HG02970 (cell line): Measurements from ENCODE around the gene GPR153.

Source experiments
- ATAC-seq: cut with Tn5 transposase; IDR thresholded peaks from one replicate; pipeline ENCODE4 v1.9.1; 2021; ENCODE audit warnings: mild to moderate bottlenecking, moderate library complexity, moderate number of reproducible peaks; ENCODE audit not compliant: unreplicated experiment, low FRiP score

Gene GPR153

DNA sequence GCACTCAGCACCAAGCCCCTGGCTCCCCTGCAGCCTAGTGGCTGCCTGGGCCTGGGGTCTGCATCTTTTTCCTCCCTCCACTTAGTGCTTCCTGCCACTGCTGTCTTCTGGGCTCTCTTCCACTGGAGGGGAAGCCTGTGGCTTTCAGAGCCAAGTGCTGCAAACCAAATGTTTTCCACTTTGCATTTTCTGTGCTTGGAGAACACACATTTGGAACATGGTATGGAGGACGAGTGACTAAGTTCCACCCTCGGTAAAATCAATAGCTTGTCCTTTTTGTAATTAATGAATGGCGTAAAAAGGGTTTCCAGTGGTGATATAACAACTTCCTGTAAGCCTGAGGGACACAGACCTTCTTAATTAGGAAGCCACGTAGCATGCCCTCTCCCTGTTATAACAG, 10.1 kb upstream of the GPR153 start:
- no peak for ATAC-seq

DNA sequence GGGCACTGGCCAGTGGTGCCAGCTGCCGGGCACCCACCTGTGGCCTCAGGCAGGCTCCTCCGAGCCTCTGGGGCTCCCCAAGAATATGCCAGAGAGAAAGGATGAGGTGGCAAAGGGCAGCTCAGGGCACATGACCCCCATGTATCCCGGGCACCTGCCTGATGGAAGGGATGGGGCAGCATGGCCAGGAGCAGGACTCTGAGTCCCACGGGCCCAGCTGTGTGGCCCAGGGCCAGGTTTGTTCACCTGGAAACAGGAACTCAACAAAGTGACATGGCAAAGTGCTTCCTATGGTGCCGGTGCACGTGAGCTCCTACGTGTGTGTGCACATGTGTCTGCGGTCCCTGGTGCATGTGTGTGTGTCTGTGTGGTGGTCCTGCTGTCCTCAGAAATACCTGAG, 9.5 kb upstream of the GPR153 start:
- no peak for ATAC-seq

DNA sequence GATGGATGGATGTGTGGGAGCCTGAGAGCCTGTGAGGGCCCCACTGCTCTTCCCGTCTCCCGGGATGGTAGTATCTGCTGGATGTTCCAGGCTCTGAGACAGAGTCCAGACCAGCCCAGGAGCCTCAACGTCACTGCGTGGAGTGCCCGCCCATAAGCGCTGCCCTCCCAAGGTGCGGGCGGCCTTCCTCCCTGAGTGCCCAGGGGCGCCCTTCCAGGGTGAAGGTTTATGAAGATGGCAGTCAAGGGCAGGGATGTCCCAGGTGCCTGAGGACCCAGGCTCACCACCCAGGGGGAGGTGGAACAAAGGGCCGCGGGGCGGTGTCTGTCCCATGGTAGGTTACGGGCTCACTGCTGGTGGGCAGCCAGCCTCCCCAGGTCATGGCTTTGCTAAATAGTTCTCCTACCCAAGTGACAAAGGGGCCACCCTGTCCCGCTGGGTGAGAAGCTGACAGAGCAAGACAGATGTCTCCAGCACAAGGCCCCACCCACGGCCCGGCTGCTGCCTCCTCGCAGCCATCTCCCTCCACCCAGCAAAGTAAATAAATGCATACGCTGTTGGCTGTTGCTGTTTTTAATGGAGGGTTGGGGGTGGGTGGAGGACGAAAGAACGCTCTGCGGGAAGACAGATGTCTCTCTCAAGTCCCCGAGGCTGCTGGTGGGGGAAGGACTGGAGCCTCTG, 9.0 kb upstream of the GPR153 start:
- no peak for ATAC-seq

DNA sequence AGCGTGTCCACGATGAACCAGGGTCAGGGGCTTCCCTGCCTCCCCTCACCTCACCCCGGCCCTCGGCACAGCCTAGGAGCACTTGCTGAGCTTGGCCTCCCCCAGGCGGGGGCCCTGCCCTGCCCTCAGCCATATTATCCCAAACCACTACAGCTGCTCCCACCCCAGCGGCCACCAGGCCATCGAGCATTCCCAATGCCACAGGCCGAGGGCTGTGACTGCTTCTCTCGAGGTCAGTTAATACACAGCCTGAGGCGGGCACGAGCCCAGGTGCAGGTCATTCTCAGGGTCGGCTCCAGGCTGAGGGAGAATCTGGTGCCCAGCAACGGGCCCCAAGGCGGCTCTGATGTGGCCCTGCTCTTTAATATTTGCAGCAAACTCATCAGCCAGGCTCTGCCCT, 8.4 kb upstream of the GPR153 start:
- no peak for ATAC-seq

DNA sequence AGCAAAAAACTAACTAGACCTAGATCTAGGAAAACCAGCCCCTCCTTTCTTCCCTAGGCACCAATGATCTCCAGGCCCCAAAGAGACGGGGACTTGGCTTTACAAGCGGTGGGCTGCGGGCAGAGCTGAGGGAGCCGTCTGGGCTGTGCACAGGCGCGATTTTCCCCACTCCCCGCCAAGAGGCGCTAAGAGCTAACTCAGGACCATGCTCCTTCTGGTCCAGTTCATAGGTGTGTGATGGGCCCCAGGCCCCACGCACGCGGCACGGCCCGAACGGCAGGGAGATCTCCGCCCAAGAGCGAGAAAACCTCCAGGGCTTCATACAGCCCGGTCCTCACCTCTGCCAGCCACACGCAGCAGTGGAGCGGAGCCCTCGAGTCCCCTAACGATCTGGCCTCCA, 7.5 kb upstream of the GPR153 start:
- ATAC-seq = no peak

DNA sequence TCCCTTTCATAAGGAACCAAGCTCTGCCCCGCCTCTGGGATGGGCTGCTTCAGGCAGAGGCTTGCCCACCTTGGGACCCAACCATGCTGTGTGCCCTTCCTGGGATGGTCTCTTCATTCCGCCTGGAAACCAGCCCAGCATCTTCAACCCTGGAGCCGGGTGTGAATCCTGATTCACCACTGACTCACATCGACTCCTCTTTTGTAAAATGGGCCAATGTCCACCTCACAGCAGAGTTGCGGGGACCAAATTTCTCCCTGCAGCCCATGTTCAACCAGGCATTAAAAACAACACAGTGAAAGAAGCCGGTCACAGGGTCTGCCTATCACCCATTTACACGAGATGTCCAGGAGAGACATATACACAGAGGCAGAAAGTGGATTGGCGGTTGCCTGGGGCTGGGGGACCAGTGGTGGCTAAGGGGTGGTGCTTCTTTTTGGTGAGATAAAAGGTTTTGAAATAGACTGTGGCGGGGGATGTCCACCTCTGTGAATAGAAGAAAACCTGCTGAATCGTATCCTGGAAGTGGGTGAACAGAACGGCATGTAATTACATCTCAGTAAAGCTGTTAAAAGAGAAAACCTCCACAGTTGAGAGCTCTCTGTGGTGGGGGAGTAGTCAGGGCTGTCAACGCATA, 6.9 kb upstream of the GPR153 start:
- no peak for ATAC-seq

DNA sequence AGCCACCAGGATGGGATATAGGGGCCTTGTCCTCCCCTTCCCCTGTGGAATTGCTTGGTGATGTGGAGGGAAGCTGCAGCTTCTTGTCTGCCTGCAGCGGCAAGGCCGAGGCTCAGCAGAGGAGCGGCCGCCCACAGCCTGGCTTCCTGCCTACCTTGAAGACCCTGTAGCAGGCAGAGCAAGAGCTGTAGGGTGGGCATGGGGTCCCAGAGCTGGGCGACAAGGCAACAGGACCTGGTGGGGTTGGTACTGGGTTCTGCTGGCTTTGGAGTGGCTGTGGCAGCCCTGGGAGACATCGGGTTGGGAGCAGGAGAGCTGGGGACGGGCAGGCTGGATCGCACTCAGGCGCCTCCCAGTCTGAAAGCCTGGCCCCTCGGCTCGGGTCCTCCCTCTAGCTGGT, 5.7 kb upstream of the GPR153 start:
- ATAC-seq = no peak

DNA sequence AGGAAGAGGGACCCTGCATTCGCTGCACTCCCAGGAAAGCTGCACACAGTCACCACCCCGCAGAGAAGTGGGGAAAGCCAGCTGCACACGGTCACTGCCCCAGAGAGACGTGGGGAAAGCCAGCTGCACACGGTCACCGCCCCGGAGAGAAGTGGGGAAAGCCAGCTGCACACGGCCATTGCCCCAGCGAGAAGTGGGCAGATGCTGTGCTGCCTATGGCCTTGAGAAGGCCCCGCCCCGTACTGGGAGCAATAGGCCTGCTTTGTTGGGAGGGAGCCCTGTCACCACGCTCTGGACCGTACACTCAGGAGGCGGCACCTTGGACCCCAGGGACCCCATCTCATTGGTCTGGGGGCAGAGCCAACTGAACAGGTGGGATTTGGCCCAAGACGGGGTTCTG, 4.3 kb upstream of the GPR153 start:
- ATAC-seq = no peak

DNA sequence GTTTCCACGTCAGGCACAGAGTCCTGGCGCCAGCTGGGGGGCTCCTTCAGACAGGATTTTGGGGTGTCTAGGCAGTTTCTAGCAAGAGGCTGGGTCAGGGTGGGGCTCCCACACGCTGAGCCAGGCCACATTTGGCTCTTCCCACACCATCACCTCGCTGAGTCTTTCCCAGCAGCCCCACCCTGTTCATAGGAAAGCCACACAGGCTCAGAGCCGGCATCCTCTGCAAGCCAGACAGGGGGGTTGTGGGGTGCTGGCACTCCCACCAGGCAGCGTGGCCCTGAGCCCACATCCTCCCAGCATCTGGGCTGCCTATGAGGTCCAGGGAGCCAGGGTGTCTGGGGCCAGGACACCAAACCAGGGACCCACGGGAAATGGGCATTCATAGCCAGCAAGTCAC, 2.8 kb upstream of the GPR153 start:
- no peak for ATAC-seq

DNA sequence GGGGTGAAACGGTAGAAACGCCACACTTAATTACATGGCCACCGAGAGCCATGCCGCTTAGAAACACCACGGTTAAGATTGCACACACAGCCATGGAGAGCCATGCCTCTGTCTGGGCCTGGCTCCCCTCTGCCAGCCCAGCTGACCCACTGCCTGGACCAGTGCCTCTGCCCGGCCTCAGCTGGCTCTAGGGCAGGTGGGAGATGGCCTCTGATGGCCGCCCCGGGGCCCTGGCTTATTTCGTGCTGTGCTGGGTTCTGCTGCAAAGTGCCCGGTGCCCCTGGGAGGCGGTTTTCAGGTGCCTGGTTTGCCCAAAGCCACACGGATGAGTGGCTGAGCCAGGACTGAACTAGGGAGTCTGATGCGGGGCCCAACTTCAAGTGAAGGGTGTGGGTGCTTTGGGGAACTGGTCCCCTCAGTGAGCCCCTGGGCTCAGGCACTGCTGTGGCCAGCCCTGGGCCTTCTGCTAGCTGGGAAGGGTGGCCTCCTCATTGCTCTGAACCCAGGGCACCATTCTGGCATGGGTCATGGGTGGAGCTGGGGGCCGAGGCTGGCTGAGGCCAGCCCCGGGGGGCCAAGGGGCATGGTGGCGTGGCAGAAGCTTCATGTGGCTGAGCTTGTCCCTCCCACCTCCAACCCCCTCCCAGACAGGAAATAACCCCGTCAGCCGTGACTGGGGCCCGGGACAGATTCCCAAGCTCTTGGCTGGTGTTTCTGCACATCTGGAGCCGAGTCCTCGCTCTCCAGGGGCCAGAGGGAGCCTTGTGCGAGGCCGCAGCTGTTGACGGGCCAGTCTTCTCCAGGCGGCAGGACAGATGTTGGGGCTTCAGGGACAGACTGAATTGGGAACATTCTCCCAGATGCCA, 1.9 kb upstream of the GPR153 start:
- ATAC-seq = no peak

DNA sequence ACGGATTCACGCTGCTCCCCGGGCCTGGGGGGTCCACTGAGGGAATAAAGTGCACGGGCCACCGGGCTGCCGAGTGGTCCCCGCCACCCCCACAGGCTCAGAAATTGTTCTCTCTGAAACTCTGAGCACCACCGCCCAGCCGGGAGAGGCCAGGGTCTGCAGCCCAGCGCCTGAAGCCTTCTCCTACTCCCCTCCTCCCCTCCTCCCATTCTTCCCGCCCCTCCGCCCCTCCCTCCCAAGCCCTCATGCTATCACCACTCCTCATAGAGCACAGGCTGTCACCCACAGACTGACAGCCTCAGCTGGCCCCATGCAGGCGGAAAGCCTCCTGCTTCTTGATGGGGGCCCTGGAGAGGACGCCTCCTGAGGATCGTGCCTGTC, 707 bp upstream of the GPR153 start:
- ATAC-seq = no peak

DNA sequence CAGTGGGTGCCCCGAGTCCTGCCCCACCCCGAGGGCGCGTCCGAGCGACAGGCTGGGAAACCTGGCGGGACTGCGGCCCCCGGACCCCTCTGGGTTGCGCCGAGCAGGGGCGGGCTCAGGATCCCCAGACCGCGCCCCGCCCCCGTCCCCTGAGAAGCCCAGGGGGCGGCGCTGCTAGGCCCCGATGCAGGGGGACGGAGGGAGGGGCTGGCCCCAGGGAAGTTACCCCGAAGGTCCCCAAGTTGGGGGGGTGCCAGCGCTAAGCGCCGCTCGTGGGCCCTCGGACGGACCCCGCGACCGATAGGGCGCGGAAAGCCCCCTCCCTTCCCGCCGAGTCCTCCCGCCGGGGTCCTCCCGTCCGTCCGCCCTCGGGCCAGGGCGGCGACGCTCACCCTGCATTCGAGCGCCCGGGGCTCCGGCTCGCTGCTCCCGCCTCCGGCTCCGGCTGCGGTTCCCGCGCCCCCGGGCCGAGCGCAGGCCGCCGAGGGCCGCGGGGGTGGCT, 414 bp downstream of the GPR153 start:
- ATAC-seq = no peak

DNA sequence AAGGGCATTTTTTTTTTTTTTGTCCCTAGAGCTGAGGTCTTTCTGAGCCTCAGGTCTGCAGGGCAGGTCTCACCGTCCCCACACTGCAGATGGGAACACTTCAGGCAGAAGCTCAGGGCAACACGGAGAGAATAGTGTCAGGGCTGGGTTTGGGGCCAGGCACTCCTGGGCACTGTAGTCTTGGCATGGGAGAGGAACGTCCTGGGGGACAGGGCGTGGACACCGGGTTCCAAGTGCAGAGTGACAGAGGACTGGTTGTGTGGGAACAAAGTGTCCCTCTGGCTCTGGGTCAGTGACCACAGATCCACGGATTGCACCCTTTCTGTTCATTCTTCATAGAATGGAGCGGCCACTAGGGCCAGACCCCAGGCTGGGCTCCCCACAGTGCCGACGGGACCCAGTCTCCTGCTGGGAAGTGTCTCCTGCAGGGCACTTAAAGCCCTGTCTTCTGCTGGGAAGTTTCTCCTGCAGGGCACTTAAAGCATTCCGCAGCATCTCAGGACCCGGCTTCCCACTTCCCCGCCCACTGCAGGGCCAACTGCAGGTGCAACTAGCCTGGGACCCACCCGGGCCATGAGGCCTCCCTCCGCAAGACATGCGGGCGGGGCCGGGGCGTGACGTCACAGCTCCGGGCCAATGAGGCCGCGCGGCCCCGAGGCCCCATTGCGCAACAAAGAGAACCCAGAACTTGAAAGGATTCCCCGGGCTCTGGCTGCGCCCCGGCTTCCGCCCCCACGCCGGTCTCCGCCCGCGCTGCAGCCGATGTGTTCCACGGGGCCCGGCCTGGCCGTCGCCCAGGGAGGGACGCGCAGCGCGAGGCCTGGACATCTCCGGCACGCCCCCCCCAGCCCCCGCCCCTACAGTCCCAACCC, 1.2 kb downstream of the GPR153 start:
- no peak for ATAC-seq

DNA sequence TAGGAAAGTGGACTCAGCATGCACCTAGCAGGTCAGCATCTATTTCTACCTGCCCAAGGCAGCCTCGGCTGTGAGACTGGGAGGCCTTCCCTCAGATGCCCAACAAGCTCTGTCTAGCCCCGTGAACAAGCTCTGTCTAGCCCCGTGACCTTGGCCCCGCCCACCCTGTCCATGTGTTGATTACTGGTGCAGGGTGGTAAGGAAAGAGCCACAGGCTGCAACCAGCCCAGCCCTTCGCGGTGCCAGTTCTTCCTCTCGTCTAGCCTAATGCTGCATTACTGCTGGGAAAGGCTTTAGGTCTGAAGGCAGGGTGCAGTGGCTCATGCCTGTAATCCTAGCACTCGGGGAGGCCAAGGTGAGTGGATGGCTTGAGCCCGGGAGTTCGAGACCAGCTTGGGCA, 2.2 kb downstream of the GPR153 start:
- no peak for ATAC-seq

DNA sequence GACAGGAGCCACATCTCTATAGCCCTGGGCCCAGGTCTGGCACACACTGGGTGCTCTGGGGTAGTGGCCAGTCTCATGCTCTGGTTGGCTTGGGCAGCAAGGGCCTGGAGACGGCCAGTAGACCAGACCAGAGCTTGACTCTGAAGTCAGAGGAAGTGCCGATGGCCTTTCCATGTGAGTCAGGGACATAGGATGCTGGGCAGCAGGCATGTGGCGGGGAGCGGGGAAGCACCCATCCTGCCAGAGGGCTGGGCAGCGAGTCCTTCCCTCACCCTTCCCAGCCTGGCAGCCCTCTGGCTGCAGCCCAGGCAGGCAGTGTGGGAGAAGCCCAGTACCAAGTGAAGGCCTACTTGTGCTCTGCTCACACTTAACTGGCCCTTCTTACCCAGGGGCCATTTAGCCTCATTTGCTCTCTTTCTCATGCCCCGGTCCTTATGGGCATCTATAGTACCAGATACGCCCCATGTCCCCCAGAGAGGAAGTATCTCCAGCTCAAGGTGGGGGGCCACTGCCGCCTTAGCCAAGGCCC, 3.3 kb downstream of the GPR153 start:
- no peak for ATAC-seq

DNA sequence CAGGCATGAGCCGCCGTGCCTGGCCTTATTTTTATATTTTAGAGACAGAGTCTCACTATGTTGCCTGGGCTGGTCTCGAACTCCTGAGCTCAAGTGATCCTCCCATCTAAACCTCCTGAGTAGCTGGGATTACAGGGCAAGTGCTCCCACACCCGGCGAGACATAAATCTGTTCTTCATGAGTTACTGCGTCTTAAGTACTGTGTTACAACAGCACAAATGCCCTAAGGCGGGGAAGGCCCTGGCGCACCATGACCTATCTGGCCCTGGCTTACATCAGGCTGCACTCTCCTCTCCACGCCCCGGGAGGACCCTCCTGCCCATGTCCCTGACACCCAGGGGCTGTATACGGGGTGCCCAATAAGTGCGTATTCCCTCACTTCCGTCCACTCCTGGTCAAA, 4.3 kb downstream of the GPR153 start:
- ATAC-seq = no peak

DNA sequence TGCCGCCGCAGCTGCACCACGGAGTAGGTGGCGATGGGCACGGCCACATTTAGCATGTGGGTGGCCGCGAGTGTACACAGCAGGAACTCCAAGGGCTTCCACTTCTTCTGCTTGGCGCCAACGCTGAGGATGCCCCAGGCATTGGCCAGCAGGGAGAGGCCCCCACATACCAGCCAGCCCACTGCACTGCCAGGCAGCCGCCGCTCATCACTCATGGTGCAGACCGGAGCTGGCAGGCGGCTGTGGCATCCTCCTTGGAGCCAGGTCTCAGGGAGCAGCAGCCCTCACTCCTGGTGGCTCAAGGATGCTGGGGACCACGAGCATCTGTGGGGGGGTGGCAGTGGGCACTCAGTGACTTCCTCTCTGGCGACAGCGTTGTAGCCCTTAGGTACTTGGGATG, 6.2 kb downstream of the GPR153 start:
- ATAC-seq = no peak

DNA sequence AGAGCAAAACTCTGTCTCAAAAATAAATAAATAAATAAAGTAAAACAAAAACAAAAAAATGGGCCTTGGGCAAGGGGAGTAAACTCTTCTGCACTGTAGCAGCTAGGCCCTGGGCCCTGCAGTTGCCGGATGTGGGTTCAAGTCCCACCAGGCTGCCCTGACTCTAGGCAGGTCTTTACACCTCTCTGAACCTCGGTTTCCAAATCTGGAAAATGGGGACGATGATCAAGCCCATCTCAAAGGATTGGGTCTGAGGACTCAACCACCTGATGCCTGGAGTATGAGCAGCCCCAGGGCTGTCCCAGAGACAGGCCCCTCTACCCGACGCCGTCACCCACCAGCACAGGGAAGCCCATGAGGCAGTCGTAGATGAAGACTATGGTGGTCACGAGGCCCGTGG, 7.5 kb downstream of the GPR153 start:
- no peak for ATAC-seq

DNA sequence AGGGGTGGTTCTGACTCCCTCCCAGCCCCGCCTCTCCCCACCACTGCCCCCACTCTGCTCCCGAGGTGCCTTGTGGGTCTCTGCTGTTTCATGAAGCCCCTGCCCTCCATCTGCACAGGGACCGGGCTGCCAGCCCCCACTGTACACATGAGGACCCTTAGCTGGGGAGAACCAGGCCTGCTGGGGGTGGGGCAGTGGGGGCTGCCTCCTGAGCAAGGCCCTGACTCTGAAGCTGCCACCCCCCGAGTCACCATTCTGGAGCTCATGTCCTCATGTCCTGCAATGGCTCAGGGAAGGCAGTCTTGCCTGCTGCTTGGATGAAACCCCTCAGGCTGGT, 8.6 kb downstream of the GPR153 start:
- ATAC-seq = no peak

DNA sequence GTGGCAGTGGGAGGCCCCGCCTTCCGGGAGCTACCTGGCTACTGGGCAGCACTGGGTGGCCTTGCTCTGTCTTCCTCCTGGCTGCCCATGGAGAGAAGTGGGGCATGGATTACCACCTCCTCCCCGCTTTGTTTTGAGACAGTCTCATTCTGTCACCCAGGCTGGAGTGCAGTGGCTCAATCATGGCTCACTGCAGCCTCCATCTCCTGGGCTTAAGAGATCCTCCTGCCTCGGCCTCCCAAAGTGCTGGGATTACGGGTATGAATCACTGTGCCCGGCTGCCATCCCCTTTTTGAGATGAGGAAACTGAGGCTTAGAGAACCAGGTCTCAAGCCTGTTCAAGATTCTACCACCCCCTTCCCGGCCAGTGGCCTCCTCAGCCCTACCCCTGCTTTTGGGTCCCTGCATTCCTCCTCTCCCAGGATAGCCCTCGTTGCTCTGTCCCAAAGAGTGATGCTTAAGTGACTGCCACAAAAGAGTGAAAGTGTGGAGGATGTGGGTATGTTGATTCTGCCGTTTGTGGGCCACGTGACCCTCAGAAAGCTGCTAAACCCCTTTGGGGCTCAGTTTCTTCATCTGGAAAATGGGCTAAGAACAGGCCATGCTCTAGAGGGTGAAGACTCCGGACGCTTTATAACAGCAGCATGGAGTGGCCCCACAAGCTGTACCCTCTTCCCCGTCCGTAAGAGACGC, 9.1 kb downstream of the GPR153 start:
- ATAC-seq = no peak
